DMS 273 treated with DMSO at 0.1 percent for 48 hours (cell line): Measurements from ENCODE around the gene DPH3.
A peak's percentile ranks its signal among the peaks of the same experiment; 100 is the strongest.

Experiments
- DNase-seq: peaks from one replicate; lab custom pipeline; 2025; lab: John Stamatoyannopoulos, UW

The DPH3 gene

GRCh38 chr3:16255326-16255725 lies 9.4 kb downstream of the DPH3 start:
- no peak for DNase-seq

GRCh38 chr3:16254916-16255315 lies 9.8 kb downstream of the DPH3 start:
- no peak for DNase-seq

GRCh38 chr3:16253601-16254000 lies 11.1 kb downstream of the DPH3 start:
- no peak for DNase-seq

- no peak for DNase-seq
These were observed 11.8 kb downstream of the DPH3 start for GRCh38 chr3:16252988-16253387.

GRCh38 chr3:16252243-16252978 lies 12.3 kb downstream of the DPH3 start:
- no peak for DNase-seq

GRCh38 chr3:16251316-16252085 lies 13.2 kb downstream of the DPH3 start:
- DNase-seq = no peak

GRCh38 chr3:16249886-16250285 lies 14.9 kb downstream of the DPH3 start:
- DNase-seq = no peak

GRCh38 chr3:16249336-16249735 lies 15.4 kb downstream of the DPH3 start:
- DNase-seq = no peak

GRCh38 chr3:16248556-16248955 lies 16.2 kb downstream of the DPH3 start:
- no peak for DNase-seq

- peak; percentile 35 for DNase-seq
These were observed 17.3 kb downstream of the DPH3 start for GRCh38 chr3:16247282-16248061.

GRCh38 chr3:16245609-16246008 lies 19.1 kb downstream of the DPH3 start:
- no peak for DNase-seq

- no peak for DNase-seq
These were observed 20.8 kb downstream of the DPH3 start for GRCh38 chr3:16243706-16244490.

GRCh38 chr3:16242177-16242576 lies 22.6 kb downstream of the DPH3 start:
- DNase-seq = no peak

GRCh38 chr3:16241225-16241624 lies 23.5 kb downstream of the DPH3 start:
- no peak for DNase-seq

- no peak for DNase-seq
These were observed 24.3 kb downstream of the DPH3 start for GRCh38 chr3:16240229-16241023.

- no peak for DNase-seq
These were observed 25.0 kb downstream of the DPH3 start for GRCh38 chr3:16239780-16240179.

GRCh38 chr3:16239086-16239770 lies 25.5 kb downstream of the DPH3 start:
- DNase-seq = no peak

- no peak for DNase-seq
These were observed 27.8 kb downstream of the DPH3 start for GRCh38 chr3:16236856-16237393.

GRCh38 chr3:16236030-16236639 lies 28.6 kb downstream of the DPH3 start:
- no peak for DNase-seq

GRCh38 chr3:16234281-16234680 lies 30.5 kb downstream of the DPH3 start:
- no peak for DNase-seq
